Upper lobe of left lung (tissue), 6 donors: ENCODE measurements around the gene ME3. TPM values are rescaled to one million over a fixed set of nuclear protein-coding genes. Genes with fewer than 3 reads are reported as not detected.
"Not testable (repeated sequence)": the region's sequence is repeated elsewhere in the genome, so short reads cannot be mapped to it uniquely, and the experiment has no call there.

Experiments
- ATAC-seq, 2 donors: fragments of 200-7000 bp; cut with Tn5 transposase; one replicate each; pipeline ENCODE4 v1.9.1; 2022; ENCODE audit warnings: mild to moderate bottlenecking in 2 of 2, moderate library complexity in 2 of 2; ENCODE audit not compliant: low FRiP score in 2 of 2
- DNase-seq, 2 donors: peaks; one replicate each; pipeline ENCODE4 v3.0.0-alpha.2; 2019 to 2020
- H3K27ac ChIP-seq, 4 donors: fragments of 200-600 bp; sonication (generic); one replicate each; pipeline ENCODE4 v1.5.1; 2016 to 2019
- H3K27me3 ChIP-seq, 4 donors: fragments of 200-600 bp; sonication (generic); one replicate each; pipeline ENCODE4 v1.5.1; 2017 to 2019
- H3K36me3 ChIP-seq, 4 donors: fragments of 200-600 bp; sonication (generic); one replicate each; pipeline ENCODE4 v1.5.1; 2016 to 2019
- H3K4me1 ChIP-seq, 4 donors: fragments of 200-600 bp; sonication (generic); one replicate each; pipeline ENCODE4 v1.5.1; 2018 to 2019
- H3K4me3 ChIP-seq, 4 donors: fragments of 200-600 bp; sonication (generic); one replicate each; pipeline ENCODE4 v1.5.1; 2017 to 2019; ENCODE audit warnings: mild to moderate bottlenecking in 2 of 4, moderate library complexity in 1 of 4
- H3K9me3 ChIP-seq, 4 donors: fragments of 200-600 bp; sonication (generic); one replicate each; pipeline ENCODE4 v1.5.1; 2018 to 2019
- CTCF ChIP-seq, 6 experiments: fragments of 450-650 bp in 4 of 6; fragments of 200-600 bp in 2 of 6; sonication (generic) in 2 of 6; IDR thresholded peaks; one replicate each; pipeline ENCODE4 v1.5.1; 2016 to 2019; ENCODE audit warnings: antibody characterized with exemption in 6 of 6
- EP300 ChIP-seq, 4 donors: sonication (generic); formaldehyde crosslinking; IDR thresholded peaks; one replicate each; pipeline ENCODE4 v1.5.1; 2017; ENCODE audit warnings: antibody characterized with exemption in 4 of 4, control low read depth in 2 of 4
- POLR2A ChIP-seq, 4 donors: fragments of 450-650 bp; IDR thresholded peaks; one replicate each; pipeline ENCODE4 v1.5.1; 2016 to 2017; ENCODE audit warnings: antibody characterized with exemption in 4 of 4, mild to moderate bottlenecking in 2 of 4
- POLR2AphosphoS5 ChIP-seq, 2 donors: sonication (generic); formaldehyde crosslinking; IDR thresholded peaks; one replicate each; pipeline ENCODE4 v1.5.1; 2017; ENCODE audit warnings: antibody characterized with exemption in 2 of 2
- WGBS, 2 donors: methylation state at CpG; one replicate each; pipeline ENCODE4 v1.1.5; 2017 to 2018; 5-methylcytosine and 5-hydroxymethylcytosine counted together
- total RNA-seq, 6 donors: library from RNA; depleted of rRNA in 4 of 6; stranded (reverse); fragments of >200 nt in 4 of 6; gene quantifications; one replicate each; pipeline versions ENCODE4 v1.1.0 to v1.2.1, GENCODE V29; 2016 to 2021
- donor health status: DM: no; HTN: no; CAD: no; lungs with moderate emphysema.
- donor health status: DM: no; HTN: yes; CAD: no; lungs with severe emphysema.

The ME3 gene
- total RNA-seq, 6 donors from 2014 or later = 19.5 to 56.6 (median 34.7) TPM

DNA sequence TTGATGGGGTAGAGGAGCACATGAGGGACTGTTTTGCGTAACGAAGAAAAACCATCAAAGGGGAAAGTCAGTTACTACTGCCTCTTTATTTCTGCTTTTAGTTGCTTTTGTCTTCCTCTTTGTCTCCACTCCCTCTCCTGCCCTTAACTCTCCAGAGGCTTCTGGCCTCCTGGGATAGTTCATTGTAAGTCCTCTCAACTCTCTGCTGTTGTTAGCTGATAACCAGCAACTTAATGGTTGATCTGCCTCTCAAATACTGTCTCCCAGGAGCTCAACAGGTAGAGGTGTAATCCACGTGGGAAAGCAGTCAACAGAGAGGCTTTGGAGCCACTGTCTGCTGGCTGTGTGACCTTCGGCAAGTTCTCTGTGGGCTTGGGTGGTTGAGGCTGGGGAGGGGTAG is 250.5 kb downstream of the ME3 start:
- no peak overlapping the region for H3K27ac ChIP-seq
- no peak overlapping the region for H3K4me3 ChIP-seq
- no peaks in the 10 kb centered on the region for H3K27me3 ChIP-seq
- DNase-seq = no peak
- no peak for ATAC-seq
- TF ChIP-seq CTCF (IDR thresholded peaks at IDR 0.05) (no peak), EP300 (IDR thresholded peaks at IDR 0.05) (no peak), POLR2AphosphoS5 (IDR thresholded peaks at IDR 0.05) (no peak), POLR2A (IDR thresholded peaks at IDR 0.05) (no peak)
- no peaks in the 10 kb centered on the region for H3K36me3 ChIP-seq
- WGBS, 2 donors = 73 to 80% methylated on average over 4 of the region's 4 CpGs
- H3K4me1 ChIP-seq = no peaks in the 10 kb centered on the region
- no peaks in the 10 kb centered on the region for H3K9me3 ChIP-seq

DNA sequence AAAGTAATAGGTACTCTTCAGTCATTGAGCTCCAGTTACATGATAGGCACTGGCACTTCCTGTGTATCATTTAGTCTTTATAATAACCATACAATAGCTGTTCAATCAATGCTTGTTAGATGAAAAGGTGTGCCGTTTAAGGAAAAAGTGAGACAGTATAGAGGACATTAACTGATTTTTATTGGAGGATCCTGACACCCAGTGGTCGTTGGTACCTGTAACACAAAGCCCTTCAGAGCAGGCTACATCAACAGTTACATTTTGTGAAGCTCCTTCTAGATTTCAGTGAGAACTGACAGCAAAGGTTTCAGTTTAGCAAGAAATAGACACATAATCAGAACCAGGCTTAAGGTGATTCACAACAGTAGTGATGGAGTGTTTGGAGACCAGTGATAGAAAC is 253.5 kb downstream of the ME3 start:
- DNase-seq (no peak), ATAC-seq (no peak)
- H3K4me1 ChIP-seq = no peaks in the 10 kb centered on the region
- no peaks in the 10 kb centered on the region for H3K27me3 ChIP-seq
- TF ChIP-seq POLR2AphosphoS5 (IDR thresholded peaks at IDR 0.05) (no peak), POLR2A (IDR thresholded peaks at IDR 0.05) (no peak), EP300 (IDR thresholded peaks at IDR 0.05) (no peak), CTCF (IDR thresholded peaks at IDR 0.05) (no peak)
- no peaks in the 10 kb centered on the region for H3K9me3 ChIP-seq
- no peaks in the 10 kb centered on the region for H3K36me3 ChIP-seq
- H3K27ac ChIP-seq = no peak overlapping the region
- 29% methylated on average over 2 of the region's 2 CpGs for WGBS, 2 donors
- no peak overlapping the region for H3K4me3 ChIP-seq

DNA sequence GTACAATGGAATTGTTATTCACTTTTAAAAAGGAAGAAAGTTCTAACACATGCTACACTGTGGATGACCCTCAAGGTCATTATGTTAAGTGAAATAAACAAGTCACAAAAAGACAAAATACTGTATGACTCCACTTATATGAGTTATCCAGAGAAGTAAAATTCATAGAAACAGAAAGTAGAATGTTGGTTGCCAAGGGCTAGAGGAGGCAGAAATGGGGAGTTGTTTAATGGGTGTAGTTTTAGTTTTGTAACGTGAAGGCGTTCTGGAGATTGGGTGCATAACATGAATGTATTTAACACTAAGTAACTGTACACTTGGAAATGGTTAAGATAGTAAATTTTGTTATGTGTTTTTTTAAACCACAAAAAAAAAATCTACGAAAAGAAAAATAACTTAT is 253.9 kb downstream of the ME3 start:
- TF ChIP-seq POLR2A (IDR thresholded peaks at IDR 0.05) = no peak
- TF ChIP-seq EP300 (IDR thresholded peaks at IDR 0.05) = no peak
- TF ChIP-seq POLR2AphosphoS5 (IDR thresholded peaks at IDR 0.05) = no peak
- no peak for TF ChIP-seq CTCF (IDR thresholded peaks at IDR 0.05)
- peak in 1 of 2 donors; percentile 8 for ATAC-seq
- no peak for DNase-seq
- H3K27me3 ChIP-seq = no peaks in the 10 kb centered on the region
- WGBS, 2 donors = 89 to 92% methylated on average over 3 of the region's 3 CpGs
- H3K36me3 ChIP-seq = no peaks in the 10 kb centered on the region
- H3K27ac ChIP-seq = no peak overlapping the region
- no peak overlapping the region for H3K4me3 ChIP-seq
- no peaks in the 10 kb centered on the region for H3K9me3 ChIP-seq
- no peaks in the 10 kb centered on the region for H3K4me1 ChIP-seq

DNA sequence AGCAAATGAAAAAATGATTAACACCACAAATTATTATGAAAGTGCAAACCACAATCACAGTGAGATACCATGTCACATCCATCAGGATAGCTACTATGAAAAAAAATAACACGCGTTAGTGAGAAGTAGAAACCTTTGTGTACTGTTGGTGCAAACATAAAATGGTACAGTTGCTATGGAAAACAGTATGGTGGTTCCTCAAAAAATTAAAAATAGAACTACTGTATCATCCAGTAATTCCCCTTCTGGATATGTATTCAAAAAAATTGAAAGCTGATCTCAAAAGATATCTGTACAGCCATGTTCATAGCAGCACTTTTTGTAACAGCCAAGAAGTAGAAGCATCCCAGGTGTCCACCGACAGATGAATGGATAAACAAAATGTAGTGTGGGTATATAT is 254.3 kb downstream of the ME3 start:
- TF ChIP-seq POLR2A (IDR thresholded peaks at IDR 0.05) = no peak
- TF ChIP-seq CTCF (IDR thresholded peaks at IDR 0.05) = no peak
- no peak overlapping the region for H3K27ac ChIP-seq
- ATAC-seq = peak in 1 of 2 donors; percentile 14
- 80 to 81% methylated on average over 3 of the region's 3 CpGs for WGBS, 2 donors
- no peaks in the 10 kb centered on the region for H3K27me3 ChIP-seq
- H3K9me3 ChIP-seq = no peaks in the 10 kb centered on the region
- no peak overlapping the region for H3K4me3 ChIP-seq
- H3K36me3 ChIP-seq = no peaks in the 10 kb centered on the region
- DNase-seq = no peak
- H3K4me1 ChIP-seq = no peaks in the 10 kb centered on the region

- not testable (repeated sequence) for H3K9me3 ChIP-seq
These were observed 255.5 kb downstream of the ME3 start for GRCh38 chr11:86416951-86417350.

More at GRCh38 chr11:86416951-86417350, 255.5 kb downstream of the ME3 start:
- 72 to 73% methylated on average over 9 of the region's 9 CpGs for WGBS, 2 donors
- H3K36me3 ChIP-seq, H3K27me3 ChIP-seq, H3K4me3 ChIP-seq, ATAC-seq, DNase-seq, H3K4me1 ChIP-seq, H3K27ac ChIP-seq: not testable (repeated sequence)
